ENCODE measurements around the gene LMAN1. TPM values are rescaled to one million over a fixed set of nuclear protein-coding genes. Genes with fewer than 3 reads are reported as not detected.

Gene LMAN1
- total and polyA plus RNA-seq, 10 of the 15 experiments (the other 5 are each of a cell fraction or from before 2014, with no cell fraction given) = 15.0 to 78.9 (median 67.5) TPM

- ChIA-PET SMC1A (ENCODE audit: uncharacterized antibody, unreplicated experiment) (interaction anchor here (1.4 kb wide), 1 partner anchor 11 kb away, joined by 6 read pairs; no protein-coding TSS in a partner anchor), RAD21 (ENCODE audit: unreplicated experiment) (no interaction called here), POLR2A (no interaction called here), CTCF (no interaction called here)
- no TSS peak for BruUV-seq (replicated peaks)
- no peaks in the 10 kb centered on the region; the same call in 1 of the 2 replicates for H3K4me1 ChIP-seq (ENCODE audit: control insufficient read depth, insufficient read depth, low read length)
- no peaks in the 10 kb centered on the region for H4K20me1 ChIP-seq (ENCODE audit: control insufficient read depth, insufficient read depth)
- H3K4me3 ChIP-seq = no peak overlapping the region
- TF ChIP-seq STAT3 (IDR thresholded peaks at IDR 0.05; ENCODE audit: low read depth, low read length) (no peak), ESRRA (IDR thresholded peaks at IDR 0.05; ENCODE audit: low read length) (no peak), BACH1 (IDR thresholded peaks at IDR 0.05; ENCODE audit: borderline replicate concordance) (no peak), DPF2 (IDR thresholded peaks at IDR 0.05) (no peak), ATF3 (IDR thresholded peaks at IDR 0.05; ENCODE audit: borderline replicate concordance, extremely low read depth, low read depth, low read length) (no peak), EED (IDR thresholded peaks at IDR 0.05; ENCODE audit: low read depth) (no peak), ZNF207 (IDR thresholded peaks at IDR 0.05; ENCODE audit: borderline replicate concordance) (no peak), KAT2A (conservative IDR thresholded peaks at IDR 0.05; ENCODE audit: control insufficient read depth, low read depth, low read length) (no peak), BMI1 (IDR thresholded peaks at IDR 0.05; ENCODE audit: borderline replicate concordance) (no peak), FOS (IDR thresholded peaks at IDR 0.05; ENCODE audit: borderline replicate concordance, extremely low read depth, insufficient read length) (no peak), HDAC6 (IDR thresholded peaks at IDR 0.05; ENCODE audit: unreplicated experiment) (no peak), IKZF1 (conservative IDR thresholded peaks at IDR 0.05) (no peak), BCL11A (IDR thresholded peaks at IDR 0.05; ENCODE audit: low read depth, low read length) (no peak), WRNIP1 (IDR thresholded peaks at IDR 0.05; ENCODE audit: borderline replicate concordance, low read depth, low read length) (no peak), ZNF274 (IDR thresholded peaks at IDR 0.05; ENCODE audit: insufficient read depth, insufficient read length) (no peak), TARDBP (IDR thresholded peaks at IDR 0.05; ENCODE audit: borderline replicate concordance) (no peak), NFYB (IDR thresholded peaks at IDR 0.05; ENCODE audit: insufficient read depth, low read depth, low read length) (no peak)
- TF ChIP-seq, protein P1, sequence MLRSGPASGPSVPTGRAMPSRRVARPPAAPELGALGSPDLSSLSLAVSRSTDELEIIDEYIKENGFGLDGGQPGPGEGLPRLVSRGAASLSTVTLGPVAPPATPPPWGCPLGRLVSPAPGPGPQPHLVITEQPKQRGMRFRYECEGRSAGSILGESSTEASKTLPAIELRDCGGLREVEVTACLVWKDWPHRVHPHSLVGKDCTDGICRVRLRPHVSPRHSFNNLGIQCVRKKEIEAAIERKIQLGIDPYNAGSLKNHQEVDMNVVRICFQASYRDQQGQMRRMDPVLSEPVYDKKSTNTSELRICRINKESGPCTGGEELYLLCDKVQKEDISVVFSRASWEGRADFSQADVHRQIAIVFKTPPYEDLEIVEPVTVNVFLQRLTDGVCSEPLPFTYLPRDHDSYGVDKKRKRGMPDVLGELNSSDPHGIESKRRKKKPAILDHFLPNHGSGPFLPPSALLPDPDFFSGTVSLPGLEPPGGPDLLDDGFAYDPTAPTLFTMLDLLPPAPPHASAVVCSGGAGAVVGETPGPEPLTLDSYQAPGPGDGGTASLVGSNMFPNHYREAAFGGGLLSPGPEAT (IDR thresholded peaks at IDR 0.05; ENCODE audit: low read depth) = no peak
- TF ChIP-seq, protein P2, sequence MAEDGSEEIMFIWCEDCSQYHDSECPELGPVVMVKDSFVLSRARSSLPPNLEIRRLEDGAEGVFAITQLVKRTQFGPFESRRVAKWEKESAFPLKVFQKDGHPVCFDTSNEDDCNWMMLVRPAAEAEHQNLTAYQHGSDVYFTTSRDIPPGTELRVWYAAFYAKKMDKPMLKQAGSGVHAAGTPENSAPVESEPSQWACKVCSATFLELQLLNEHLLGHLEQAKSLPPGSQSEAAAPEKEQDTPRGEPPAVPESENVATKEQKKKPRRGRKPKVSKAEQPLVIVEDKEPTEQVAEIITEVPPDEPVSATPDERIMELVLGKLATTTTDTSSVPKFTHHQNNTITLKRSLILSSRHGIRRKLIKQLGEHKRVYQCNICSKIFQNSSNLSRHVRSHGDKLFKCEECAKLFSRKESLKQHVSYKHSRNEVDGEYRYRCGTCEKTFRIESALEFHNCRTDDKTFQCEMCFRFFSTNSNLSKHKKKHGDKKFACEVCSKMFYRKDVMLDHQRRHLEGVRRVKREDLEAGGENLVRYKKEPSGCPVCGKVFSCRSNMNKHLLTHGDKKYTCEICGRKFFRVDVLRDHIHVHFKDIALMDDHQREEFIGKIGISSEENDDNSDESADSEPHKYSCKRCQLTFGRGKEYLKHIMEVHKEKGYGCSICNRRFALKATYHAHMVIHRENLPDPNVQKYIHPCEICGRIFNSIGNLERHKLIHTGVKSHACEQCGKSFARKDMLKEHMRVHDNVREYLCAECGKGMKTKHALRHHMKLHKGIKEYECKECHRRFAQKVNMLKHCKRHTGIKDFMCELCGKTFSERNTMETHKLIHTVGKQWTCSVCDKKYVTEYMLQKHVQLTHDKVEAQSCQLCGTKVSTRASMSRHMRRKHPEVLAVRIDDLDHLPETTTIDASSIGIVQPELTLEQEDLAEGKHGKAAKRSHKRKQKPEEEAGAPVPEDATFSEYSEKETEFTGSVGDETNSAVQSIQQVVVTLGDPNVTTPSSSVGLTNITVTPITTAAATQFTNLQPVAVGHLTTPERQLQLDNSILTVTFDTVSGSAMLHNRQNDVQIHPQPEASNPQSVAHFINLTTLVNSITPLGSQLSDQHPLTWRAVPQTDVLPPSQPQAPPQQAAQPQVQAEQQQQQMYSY (CRISPR knock-in tag; IDR thresholded peaks at IDR 0.05) = no peak
- no peak overlapping the region for H3K9ac ChIP-seq (ENCODE audit: control insufficient read depth, insufficient read depth, low read length)
- in situ Hi-C loops (cut with MboI) (no loop called here), intact Hi-C loops (cut with micrococcal nuclease; ENCODE audit: unreplicated experiment) (no loop called here)
- peak; percentile 56 for ATAC-seq
- peaks cover 8% of the 10 kb centered on the region for H3K79me2 ChIP-seq (ENCODE audit: control insufficient read depth, insufficient read depth, low read length)
- no peak overlapping the region for H3K27ac ChIP-seq (ENCODE audit: control insufficient read depth, insufficient read depth)
- H2AFZ ChIP-seq (ENCODE audit: control insufficient read depth, low read depth, low read length) = no peak overlapping the region
- no peak for DNase-seq (ENCODE audit: low read depth, low spot score)
- H3K9me3 ChIP-seq (replicated peaks; ENCODE audit: control insufficient read depth, insufficient read depth, low read length) = peaks cover 7% of the 10 kb centered on the region; the same call in 2 of the 3 replicates
- H3K36me3 ChIP-seq (ENCODE audit: control insufficient read depth in 2 of 2, insufficient read depth in 2 of 2, low read length in 1 of 2) = peaks cover 9 to 49% of the 10 kb centered on the region in 2 experiments
- no peak for FAIRE-seq
- H3K27me3 ChIP-seq (replicated peaks in 1 of 2; ENCODE audit: control insufficient read depth in 2 of 2, insufficient read depth in 2 of 2, low read length in 1 of 2) = no peaks in the 10 kb centered on the region
- 0 out of 2 replicates have a peak overlapping the region, but pooled peaks have one; percentile 9 for H3K4me2 ChIP-seq (ENCODE audit: control insufficient read depth, insufficient read depth)
These were observed 18.2 kb downstream of the LMAN1 start for GRCh38 chr18:59340817-59341216.

All from GM12878 (cell line).